ENCODE measurements around the gene RFX3.

RFX3 gene

DNA sequence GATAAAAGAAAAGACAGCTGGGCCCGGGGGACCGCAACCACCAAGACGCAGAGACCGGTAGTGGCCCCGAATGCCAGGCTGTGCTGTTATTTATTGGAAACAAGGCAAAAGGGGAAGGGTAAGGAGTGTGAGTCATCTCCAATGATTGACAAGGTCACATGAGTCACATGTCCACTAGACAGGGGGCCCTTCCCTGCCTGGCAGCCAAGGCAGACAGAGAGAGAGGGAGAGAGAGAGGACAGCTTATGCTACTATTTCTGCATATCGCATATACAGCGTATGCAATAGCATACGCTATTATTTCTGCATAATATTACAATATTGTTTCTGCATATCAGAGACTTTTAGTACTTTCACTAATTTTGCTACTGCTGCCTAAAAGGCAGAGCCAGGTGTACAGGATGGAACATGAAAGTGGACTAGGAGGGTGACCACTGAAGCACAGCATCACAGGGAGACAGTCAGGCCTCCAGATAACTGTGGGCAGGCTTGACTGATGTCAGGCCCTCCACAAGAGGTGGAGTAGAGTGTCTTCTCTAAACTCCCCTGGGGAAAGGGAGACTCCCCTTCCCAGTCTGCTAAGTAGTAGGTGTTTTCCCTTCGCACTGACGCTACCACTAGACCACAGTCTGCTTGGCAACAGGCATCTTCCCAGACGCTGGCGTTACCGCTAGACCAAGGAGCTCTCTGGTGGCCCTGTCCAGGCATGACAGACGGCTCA is 50.3 kb downstream of the RFX3 start:
- DNase-seq (ENCODE audit: low spot score): no peak

DNA sequence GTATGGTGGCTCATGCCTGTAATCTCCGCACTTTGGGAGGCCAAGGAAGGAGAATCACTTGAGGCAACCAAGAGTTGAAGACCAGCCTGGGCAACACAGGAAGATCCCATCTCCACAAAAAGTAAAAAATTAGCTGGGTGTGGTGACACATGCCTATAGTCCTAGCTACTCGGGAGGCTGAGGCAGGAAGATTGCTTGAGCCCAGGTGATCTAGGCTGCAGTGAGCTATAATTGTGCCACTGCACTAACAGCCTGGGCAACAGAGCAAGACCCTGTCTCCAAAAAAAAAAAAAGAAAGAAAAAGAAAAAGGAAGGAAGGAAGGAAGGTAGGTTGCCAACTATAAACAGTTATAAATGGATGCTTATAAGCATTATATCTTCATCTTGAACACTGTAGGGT is 51.0 kb downstream of the RFX3 start:
- DNase-seq (ENCODE audit: low spot score): no peak

DNA sequence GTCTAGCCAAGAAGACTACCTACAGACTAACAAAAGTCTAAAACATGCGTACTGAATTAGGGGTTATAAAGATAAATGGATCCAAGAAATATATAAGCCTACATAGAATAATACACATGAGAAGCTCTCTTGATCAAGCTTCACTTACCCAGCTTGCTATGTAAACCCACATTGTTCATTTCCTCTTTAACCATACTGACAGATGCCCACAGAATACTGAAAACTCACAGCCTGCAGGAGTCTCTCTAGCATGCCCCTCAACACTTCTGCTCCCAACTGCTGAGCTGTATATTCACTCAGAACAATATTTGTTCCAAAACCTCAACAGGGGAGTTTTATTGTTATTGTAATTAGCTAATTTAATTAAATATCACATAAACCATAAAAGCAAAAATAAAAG is 52.4 kb downstream of the RFX3 start:
- no peak for DNase-seq (ENCODE audit: low spot score)

DNA sequence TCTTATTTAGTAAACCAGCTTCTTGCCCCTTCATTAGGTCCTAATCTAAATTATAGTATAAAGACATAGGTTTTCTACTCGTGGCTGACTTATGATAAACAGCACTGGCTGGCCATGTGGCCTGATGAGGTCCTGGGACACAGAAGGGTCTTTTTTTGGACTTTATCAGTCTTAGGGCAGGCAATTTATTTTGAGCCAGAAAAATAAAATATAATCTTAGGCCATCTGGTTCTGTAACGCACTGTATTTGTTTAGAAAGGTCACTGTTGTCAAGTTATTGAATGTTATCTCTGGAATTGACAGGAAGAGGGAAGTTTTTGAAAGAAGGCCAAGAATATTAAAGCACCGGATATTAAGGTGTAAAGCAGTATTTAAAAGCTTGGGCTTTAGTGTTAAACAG is 53.9 kb downstream of the RFX3 start:
- DNase-seq (ENCODE audit: low spot score): no peak

DNA sequence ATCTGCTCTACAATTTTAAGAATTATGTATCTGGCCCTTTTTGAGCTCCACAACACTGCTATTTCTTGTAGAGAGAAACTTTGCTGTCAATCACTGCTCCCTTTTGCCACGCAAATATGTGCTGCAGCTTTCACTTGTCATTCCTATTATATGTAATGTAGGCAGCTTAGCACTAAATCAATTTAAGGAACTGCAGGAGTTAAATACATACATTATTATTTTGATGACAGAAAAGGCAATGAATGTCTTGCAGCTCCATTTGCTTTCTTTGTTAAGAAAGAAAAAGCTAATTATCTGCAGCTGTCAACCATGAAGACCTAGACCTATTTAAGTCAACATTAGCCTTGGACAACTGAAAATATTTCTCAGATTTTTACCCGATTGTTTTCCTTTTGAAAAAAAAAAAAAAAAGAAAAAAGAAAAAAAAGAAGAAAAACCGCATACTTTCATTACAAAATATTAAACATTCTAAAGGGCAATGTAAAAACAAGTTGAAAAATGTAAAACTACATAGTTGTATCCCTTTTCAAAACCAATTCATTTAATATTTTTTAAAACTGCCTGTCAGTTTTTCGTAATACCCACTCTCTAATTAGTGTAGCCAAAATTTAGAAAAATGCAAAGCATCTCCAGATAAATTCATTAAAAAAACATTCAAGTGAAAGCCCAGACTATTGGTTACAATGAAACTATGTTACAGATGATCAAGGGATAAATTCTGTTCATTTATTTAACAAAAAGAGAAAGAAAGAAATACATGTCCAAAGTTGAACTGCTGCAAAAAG is 57.2 kb downstream of the RFX3 start:
- DNase-seq (ENCODE audit: low spot score): no peak

DNA sequence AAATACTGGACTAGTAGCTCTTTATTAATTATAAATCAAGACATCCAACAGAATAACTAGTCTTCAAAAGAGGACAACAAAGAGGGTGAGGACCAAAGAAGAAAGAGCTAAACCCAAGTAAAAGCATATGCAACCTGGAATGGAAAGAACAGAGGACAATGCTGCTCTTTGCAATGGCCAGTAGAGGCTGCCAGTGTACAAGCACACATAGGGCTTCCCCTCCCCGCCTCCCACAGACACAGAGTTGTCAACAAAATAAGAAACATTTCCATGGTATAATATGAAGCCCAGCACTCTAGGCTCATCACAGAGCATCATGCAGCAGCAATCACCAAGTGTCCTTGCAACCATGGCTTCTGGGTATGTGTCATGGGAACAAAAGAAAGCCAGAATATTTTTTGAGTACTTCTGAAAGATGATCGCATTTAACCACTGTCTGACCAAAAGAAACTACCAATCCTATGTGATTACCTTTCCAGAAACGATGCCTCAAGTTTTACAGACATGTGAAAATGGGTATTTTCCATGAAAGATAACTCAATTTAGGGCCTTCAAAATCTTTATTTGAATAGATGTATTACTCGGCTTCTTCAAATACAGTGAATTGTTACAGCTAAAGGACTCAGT is 58.1 kb downstream of the RFX3 start:
- DNase-seq (ENCODE audit: low spot score): peak; percentile 51

DNA sequence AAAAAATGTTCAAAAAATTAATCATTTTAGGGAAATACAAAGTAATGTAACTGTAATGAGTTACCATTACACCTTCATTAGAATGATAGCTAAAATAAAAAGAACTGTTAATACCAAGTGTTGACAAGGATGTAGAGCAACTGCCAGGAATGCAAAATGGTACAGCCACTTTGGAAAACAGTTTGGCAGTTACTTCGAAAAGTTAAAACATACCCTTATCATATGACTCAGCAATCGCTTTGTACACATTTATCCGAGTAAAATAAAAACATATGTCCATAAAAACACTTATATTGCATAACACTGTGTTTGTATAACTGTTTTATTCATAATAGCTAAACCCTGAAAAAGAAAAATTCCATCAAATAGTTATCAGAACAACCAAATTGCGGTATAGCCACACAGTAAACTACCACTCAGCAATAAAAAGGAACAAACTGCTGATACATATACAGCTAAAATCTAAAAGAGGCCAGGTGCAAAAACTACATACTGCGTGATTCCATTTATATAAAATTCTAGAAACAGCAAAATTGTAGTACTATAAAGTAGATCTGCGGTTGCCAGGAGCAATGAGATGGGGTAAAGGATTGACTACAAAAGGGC is 61.7 kb downstream of the RFX3 start:
- no peak for DNase-seq (ENCODE audit: low spot score)

DNA sequence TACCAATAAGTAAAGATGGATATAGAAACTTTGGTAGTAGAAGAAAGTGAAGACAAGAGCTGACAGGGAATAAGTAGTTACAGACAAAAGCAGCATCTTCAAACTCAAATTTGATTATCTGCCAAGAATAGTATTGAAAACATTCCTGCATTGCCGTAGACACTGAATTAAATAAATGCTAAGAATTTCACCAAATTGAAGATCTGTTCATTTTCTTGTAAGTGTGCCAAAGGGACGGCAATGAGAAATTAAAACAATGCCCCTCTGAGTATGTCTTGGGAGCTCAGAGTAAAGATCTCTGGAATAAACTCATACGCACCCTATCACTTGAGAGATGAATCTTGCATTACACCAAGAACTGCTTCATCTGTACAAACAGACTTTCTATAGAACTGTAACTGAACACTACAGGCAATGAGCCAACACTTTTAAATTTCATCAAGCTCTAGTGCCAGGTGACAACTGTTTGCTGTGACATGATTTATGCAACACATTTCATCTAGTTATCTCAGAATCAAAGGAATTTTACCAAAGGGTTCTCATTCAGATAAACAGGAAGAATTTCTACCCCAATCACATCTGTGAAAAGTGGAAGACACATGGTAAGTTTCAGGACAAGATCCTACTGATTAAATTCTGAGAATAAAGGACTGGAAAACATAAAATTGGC is 66.9 kb downstream of the RFX3 start:
- no peak for DNase-seq (ENCODE audit: low spot score)

DNA sequence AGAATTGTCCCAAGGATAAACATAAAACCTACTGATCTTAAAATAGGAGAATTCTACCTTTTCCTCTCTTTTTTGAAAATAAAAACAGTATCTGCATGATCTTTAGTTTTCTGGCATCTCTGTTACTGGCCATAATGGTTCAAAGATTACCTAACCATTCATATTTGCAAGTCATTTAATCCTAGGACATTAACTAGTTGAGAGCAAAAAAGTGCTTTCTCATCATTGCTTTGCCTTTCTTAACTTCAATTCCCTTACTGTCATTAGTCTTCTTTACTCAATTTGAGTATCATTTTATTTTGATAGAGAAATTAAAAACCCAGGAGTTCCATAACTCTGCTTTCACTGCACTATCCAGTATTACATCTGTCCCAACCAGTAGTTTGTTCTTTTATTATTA is 68.6 kb downstream of the RFX3 start:
- DNase-seq (ENCODE audit: low spot score): no peak

DNA sequence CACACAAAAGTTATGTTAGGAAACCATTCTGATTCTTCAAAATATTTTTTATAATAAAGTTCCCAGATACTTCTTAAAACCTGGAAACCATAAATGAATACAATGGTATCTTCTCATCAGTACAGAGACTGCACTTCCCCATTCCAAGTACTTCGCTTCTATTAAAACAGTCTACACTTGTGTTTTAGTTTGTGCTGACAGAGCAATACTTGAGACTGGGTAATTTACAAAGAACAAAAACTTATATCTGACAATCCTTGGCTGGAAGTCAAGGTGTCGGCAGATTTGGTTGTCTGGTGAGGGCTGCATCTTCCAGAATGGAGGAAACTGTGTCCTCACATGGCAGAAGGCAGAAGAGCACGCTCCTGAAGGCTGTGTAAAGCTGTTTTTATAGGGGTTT is 70.1 kb downstream of the RFX3 start:
- no peak for DNase-seq (ENCODE audit: low spot score)

DNA sequence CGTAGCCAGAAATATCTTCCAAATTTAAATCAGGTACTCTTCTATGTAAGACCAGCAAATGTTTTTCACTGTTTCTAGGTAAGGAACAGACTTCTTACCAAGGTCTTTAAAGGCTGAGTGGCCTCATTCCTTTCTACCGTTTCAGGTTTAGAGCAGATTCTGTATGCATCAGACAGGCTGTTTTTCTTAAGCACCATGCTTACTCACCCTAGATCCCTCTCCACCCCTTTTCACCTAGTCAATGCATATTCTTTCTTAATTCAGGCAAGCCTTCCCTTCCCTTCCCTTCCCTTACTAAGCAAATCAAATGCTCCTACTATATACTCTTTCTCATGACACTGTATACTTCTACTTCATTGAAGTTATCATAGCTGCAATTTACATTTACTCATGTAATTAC is 70.7 kb downstream of the RFX3 start:
- DNase-seq (ENCODE audit: low spot score): no peak

DNA sequence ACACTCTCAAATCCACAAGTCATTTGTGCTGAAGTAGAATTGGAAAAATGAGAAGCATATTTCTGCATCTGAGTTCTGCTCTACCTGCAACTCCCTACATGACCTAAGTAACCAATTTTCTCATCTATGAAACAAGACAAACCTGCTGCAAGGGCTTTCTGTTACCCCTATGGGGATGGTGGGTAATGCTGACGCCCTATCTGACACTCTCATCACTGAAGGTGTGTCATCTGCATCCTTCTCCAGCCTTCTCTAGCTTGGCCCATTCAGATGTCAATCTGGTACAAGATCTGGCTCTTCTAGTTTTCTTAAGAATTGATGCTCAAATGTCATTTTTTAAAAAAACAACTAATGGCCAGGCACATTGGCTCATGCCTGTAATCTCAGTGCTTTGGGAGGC is 73.8 kb downstream of the RFX3 start:
- DNase-seq (ENCODE audit: low spot score): no peak

DNA sequence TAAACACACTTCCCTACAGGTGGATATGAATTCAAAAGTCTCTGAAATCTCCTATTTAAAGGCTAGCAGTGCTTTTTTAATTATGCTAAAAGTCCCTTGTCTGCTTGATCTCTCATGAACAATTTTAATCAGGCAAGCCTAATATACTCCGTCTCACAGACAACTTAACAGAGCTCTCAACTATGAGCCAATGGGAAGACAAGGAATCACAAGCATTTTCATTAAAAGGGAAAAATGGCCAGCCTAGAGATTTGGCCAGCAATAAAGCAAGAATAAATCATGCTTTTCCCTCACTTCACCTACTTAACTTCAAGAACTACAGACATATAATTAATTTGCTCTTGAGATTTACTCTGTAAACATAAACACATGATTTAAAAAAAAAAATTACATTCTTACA is 78.0 kb downstream of the RFX3 start:
- DNase-seq (ENCODE audit: low spot score): no peak

DNA sequence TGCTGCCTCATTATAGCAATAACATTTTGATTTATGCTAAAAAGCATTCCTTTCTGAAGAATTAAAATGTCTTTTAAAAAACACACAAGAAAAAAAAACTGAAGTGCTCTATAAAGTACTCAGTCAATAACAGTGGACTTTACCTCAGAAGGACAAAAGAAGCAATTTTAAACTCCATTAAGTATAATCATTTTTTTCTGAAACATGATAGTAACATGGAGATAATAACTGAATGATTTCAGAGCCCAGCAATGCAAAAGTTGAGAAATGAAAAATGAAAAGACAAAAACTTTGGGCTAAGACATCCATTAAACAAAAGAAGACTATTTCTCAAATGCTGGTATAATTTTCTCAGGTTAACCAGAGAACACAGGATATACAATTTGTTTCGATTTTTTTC is 78.7 kb downstream of the RFX3 start:
- no peak for DNase-seq (ENCODE audit: low spot score)

DNA sequence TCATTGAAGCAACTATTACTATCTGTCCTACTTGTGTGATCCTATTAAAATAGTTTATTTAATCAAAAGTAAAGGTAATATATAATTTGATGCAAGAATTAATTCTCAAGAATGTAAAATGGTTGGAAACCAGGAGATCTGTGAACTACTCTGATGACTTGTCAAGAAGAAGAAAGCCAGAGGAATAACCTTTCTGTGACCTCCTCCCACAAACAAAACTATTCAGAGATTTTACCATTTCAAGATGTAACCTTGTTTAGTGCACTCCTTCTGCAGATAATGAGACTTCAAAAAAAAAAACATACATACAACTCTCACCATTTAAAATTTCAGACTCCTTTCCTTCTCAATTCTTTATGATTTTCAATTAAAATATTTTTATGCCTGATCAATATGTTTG is 79.5 kb downstream of the RFX3 start:
- DNase-seq (ENCODE audit: low spot score): no peak

DNA sequence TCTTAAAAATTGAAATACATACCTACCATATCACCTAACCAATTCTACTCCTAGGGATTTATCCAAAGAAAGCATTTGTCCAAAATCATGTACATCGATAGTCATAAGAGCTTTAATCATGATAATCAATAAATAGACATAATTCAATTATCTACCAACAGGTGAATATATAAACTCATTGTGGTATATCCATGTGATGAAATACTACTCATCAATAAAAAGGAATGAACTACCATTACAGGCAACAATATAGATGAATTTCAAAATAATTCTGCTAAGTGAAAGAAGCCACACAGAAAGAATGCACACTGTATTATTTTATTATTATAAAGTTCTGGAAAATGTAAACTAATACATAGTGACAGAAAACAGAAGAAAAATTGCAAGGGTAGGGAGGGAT is 81.8 kb downstream of the RFX3 start:
- no peak for DNase-seq (ENCODE audit: low spot score)

DNA sequence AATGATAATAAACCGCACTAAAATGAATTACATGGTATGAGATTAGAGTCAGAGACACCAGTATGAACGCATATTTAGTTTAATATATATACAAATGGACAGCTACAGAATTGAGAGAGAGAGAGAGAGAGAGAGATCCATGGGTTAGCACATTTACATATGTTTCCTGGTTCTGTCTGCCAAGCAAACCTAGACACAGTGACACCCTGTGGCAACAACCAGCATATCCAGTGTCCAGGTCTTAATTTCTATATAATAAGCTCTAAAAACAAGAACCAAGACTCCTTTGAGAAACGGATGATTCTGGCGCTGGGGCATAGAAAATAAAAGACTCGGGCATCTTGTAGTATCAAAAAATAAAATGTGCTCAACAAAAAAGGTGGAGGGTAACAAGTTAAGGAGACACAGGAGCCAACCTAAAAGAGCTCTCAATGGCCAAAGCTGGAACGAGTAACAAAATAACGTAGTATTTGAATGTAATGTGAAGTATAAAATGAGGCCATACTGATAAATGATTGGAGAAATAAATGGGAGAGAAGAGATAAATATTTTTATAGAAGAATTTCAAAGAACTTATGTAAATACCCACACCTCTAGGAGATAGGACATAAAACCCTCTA is 84.5 kb downstream of the RFX3 start:
- DNase-seq (ENCODE audit: low spot score): peak; percentile 61

DNA sequence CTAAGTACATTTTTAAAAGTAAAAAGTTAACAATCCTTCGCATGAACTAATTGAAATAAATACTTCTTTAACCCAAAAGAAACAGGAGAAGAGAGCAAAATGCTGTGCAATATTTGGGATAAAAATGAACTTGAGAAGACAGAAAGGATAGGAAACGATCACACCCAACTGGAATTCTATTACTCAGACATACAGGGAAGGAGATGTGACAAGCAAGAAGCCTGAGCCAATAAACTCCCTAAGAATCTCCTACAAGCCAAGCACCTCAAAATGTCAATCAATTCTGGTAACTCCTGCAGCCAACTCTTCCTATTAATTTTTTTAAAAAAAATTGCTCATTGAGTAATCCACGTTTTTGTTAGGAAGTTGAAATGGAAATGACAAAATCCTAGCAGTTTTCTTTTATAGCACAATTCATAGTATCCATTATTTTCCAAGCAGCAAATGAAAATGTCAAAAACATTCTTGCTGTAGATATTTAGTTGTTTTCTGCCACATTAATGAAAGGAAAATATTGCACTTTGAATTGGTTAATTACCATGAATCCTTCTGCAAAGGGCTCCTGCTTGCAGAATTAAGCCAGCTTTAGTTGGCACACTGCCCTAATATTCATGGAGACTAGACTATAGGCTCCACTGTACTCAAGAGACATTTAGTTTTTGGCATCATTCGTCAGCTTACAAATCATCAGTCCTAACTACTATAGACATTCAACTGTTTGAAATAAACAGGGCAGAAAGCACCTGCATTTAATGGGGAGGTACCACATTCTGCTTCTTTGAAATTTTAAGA is 89.0 kb downstream of the RFX3 start:
- DNase-seq (ENCODE audit: low spot score): no peak

DNA sequence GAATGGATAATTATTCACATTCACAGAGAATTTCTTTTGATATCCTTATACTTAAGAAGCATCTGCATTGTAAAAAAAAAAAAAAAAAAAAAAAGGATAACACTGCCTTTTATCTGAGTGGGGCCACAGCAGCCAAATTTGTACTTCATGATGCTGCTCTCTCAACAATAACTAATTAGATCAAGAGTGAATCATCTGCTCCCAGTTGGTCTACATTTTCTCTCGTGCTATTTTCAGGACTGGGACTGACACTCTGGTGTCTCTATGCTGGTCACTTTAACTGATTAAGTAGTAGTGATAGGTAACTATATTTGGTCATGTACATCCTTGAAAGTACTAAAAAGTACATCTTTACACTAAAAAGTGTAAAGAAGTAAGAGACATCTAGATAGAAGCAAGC is 90.1 kb downstream of the RFX3 start:
- DNase-seq (ENCODE audit: low spot score): no peak

DNA sequence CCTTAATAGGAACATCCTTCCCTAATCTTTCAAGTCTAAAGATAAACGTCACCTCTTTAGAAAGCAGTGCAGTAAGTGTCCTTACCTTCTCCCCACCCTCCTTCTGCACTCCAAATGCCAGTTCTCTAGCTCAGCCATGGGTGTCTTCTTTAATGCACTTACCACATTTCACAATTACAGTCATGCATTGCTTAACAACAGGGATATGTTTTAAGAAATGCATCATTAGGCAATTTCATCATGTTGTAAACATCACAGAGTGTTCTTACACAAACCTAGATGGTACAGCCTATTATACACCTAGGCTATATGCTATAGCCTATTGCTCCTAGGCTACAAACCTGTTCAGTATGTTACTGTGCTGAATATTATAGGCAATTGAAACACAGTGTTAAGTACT is 91.2 kb downstream of the RFX3 start:
- no peak for DNase-seq (ENCODE audit: low spot score)

DNA sequence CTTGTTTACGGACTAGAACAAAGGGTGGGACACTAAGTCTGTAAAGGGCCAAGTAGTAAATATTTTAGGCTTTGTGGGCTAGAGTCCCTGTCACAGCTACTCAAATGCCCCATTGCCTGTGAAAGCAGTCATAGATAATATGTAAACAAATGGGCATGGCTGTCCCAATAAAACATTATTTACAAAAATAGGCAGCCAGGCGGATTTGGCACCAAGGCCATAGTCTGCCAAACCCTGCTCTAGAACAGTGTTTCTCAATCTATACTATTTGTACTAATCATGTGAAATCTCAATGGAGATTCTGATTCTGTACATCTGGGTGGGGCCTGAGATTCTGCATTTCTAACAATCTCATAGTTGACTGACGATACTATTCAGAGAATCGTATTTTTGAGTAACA is 92.0 kb downstream of the RFX3 start:
- no peak for DNase-seq (ENCODE audit: low spot score)

Data from germinal center (tissue), 1 donor.